ENCODE results near the gene MAPK11. TPM values are rescaled to one million over a fixed set of nuclear protein-coding genes. Genes with fewer than 3 reads are reported as not detected.

Gene MAPK11
- total and polyA plus RNA-seq, 9 of the 15 experiments (the other 6 are each of a cell fraction or from before 2014, with no cell fraction given): 0.06 to 14.6 (median 5.3) TPM

DNA sequence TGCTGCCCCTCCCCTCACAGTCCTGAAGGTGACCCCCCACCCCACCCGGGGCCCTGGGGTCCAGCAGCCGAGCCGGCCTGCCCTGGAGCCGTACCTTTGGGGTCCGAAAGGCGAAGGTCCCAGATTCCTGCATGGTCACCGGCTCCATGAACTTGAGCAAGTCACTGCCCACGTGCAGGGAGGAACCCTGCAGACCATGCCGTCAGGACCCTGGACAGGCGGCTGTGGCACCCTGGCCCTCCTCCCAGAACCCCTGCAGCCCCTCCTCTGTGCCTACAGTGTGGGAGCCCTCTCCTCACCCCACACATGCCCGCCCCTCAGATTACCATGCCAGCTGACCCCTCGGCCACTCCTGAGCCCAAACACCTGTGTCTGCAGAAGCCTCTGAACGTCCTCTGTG is 14.3 kb upstream of the MAPK11 start (continued):
- TF ChIP-seq, protein P1, sequence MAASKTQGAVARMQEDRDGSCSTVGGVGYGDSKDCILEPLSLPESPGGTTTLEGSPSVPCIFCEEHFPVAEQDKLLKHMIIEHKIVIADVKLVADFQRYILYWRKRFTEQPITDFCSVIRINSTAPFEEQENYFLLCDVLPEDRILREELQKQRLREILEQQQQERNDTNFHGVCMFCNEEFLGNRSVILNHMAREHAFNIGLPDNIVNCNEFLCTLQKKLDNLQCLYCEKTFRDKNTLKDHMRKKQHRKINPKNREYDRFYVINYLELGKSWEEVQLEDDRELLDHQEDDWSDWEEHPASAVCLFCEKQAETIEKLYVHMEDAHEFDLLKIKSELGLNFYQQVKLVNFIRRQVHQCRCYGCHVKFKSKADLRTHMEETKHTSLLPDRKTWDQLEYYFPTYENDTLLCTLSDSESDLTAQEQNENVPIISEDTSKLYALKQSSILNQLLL (CRISPR knock-in tag; IDR thresholded peaks at IDR 0.05; ENCODE audit: borderline replicate concordance): no peak
- TF ChIP-seq SMARCA4 (IDR thresholded peaks at IDR 0.05) (no peak), ATF1 (CRISPR knock-in tag; IDR thresholded peaks at IDR 0.05) (no peak), ATF1 (tag; IDR thresholded peaks at IDR 0.05) (no peak), SRSF9 (IDR thresholded peaks at IDR 0.05; ENCODE audit: borderline replicate concordance, low read depth, low read length) (no peak)
- TF ChIP-seq, protein P2, sequence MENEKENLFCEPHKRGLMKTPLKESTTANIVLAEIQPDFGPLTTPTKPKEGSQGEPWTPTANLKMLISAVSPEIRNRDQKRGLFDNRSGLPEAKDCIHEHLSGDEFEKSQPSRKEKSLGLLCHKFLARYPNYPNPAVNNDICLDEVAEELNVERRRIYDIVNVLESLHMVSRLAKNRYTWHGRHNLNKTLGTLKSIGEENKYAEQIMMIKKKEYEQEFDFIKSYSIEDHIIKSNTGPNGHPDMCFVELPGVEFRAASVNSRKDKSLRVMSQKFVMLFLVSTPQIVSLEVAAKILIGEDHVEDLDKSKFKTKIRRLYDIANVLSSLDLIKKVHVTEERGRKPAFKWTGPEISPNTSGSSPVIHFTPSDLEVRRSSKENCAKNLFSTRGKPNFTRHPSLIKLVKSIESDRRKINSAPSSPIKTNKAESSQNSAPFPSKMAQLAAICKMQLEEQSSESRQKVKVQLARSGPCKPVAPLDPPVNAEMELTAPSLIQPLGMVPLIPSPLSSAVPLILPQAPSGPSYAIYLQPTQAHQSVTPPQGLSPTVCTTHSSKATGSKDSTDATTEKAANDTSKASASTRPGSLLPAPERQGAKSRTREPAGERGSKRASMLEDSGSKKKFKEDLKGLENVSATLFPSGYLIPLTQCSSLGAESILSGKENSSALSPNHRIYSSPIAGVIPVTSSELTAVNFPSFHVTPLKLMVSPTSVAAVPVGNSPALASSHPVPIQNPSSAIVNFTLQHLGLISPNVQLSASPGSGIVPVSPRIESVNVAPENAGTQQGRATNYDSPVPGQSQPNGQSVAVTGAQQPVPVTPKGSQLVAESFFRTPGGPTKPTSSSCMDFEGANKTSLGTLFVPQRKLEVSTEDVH (IDR thresholded peaks at IDR 0.05; ENCODE audit: low read depth, partially characterized antibody): no peak
- TF ChIP-seq, protein P3, sequence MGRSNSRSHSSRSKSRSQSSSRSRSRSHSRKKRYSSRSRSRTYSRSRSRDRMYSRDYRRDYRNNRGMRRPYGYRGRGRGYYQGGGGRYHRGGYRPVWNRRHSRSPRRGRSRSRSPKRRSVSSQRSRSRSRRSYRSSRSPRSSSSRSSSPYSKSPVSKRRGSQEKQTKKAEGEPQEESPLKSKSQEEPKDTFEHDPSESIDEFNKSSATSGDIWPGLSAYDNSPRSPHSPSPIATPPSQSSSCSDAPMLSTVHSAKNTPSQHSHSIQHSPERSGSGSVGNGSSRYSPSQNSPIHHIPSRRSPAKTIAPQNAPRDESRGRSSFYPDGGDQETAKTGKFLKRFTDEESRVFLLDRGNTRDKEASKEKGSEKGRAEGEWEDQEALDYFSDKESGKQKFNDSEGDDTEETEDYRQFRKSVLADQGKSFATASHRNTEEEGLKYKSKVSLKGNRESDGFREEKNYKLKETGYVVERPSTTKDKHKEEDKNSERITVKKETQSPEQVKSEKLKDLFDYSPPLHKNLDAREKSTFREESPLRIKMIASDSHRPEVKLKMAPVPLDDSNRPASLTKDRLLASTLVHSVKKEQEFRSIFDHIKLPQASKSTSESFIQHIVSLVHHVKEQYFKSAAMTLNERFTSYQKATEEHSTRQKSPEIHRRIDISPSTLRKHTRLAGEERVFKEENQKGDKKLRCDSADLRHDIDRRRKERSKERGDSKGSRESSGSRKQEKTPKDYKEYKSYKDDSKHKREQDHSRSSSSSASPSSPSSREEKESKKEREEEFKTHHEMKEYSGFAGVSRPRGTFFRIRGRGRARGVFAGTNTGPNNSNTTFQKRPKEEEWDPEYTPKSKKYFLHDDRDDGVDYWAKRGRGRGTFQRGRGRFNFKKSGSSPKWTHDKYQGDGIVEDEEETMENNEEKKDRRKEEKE (IDR thresholded peaks at IDR 0.05; ENCODE audit: borderline replicate concordance in 1 of 2, control insufficient read depth in 1 of 2, low read depth in 2 of 2, low read length in 1 of 2): no peak

All from K562 (cell line).